GM18511 (cell line): ENCODE results near the gene LY6G5B.

Experiments used
- ATAC-seq: cut with Tn5 transposase; IDR thresholded peaks from one replicate; pipeline ENCODE4 v1.9.1; 2021; ENCODE audit warnings: mild to moderate bottlenecking, moderate library complexity; ENCODE audit not compliant: unreplicated experiment

The LY6G5B gene

DNA sequence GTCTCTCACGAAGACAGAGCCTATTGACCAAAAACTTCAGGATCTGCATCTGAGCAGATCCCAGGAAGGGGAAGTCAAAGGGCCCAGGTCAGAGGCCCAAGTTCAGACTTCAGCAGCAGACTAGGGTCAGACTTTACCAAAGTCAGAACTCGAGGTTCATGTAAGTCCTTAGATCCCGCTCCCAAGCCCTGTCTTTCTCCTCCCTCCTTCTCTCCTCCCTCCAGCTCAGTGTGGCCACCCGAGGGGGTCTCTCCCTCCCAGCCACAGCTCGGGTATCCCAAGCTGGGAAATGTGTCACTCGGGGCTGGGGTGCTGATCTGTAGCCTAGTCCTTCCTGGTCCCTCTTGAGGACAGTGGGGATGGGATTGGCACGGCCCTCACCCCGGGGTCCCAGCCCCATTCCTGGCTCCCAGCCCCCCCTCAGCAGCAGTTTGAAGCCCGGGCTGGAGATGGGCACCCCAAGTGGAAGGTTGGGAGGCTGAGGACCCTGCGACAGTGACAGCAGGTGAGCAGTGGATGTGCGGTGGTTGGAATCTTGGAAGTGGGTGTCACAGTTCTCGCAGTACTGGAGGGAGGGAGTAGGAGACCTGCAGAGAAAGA, 7.6 kb upstream of the LY6G5B start:
- ATAC-seq, result no peak

DNA sequence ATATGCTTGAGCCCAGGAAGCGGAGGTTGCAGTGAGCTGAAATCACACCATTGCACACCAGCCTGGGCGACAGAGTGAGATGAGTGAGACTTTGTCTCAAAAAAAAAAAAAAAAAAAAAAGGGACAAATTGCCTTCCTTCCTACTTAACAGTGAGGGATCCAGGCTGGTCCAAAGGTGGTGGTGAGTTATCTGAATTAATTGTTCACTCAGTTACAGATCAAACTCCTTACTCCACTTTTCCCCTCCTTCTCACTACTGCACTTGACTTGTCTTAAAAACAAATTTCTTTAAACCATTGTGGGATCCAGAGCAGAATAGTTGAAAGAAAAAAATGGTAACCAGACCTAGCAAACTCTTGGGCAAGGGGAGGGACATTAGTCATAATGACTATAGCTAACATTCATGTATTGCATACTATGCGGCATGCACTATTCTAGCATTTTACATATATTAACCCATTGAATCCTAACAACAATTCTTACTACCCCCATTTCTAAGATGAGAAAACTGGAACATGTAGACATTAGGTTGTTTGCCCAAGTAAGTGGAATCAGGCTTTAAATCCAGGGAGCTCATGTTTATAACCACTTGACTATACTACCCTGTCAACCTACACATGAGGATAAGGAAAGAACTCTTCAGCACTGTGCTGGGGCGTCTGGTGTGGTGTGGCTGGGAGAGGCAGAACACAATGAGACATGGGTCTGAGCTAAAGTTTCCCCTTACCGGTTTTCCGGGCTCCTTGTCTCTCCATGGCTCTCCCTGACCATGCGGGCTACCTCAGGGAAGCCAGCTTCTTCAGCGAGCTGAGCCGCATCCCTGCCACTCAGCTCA, 6.4 kb upstream of the LY6G5B start:
- no peak for ATAC-seq

GRCh38 chr6:31663961-31664789, 5.6 kb upstream of the LY6G5B start:
- ATAC-seq, result no peak

GRCh38 chr6:31664790-31665500, 4.8 kb upstream of the LY6G5B start, which contains the start of gene GPANK1:
Gene GPANK1 (minus strand): TSS chr6:31664997. CDS start chr6:31664478, 519 bp downstream.
- peak; percentile 35 for ATAC-seq

GRCh38 chr6:31665501-31666336, 4.1 kb upstream of the LY6G5B start, which contains the start of gene CSNK2B:
Gene CSNK2B (plus strand): TSS chr6:31666080. CDS start chr6:31666832, 752 bp downstream.
- ATAC-seq, result peak; percentile 82

GRCh38 chr6:31666337-31666965, 3.3 kb upstream of the LY6G5B start:
- ATAC-seq, result no peak

GRCh38 chr6:31676322-31676903, 6.6 kb downstream of the LY6G5B start:
- no peak for ATAC-seq

- ATAC-seq, result no peak
Observed at GRCh38 chr6:31676904-31677303, 7.1 kb downstream of the LY6G5B start.

DNA sequence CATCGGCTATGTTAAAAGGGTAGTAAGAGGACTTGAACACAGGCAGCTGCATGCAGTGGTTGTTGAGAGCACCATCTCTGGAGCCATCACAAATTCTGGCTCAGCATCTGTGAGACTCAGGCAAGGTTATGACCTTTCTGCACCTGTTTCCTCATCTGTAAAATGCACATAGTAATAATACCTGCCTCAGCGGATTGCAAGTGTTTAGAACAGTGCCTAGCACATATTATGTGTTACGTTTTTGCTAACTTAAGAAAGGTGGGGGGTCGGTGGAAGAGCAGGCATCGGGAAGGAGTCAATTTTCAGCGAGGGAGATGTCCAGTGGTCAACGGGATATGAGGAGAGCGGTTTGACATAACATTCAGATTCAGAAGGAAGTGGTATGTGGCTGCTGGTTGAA, 8.2 kb downstream of the LY6G5B start:
- no peak for ATAC-seq

GRCh38 chr6:31680226-31681134, 10.7 kb downstream of the LY6G5B start, which contains the start of gene LY6G5C:
Gene LY6G5C (minus strand): TSS chr6:31681067. CDS start chr6:31680373, 694 bp downstream.
- no peak for ATAC-seq

DNA sequence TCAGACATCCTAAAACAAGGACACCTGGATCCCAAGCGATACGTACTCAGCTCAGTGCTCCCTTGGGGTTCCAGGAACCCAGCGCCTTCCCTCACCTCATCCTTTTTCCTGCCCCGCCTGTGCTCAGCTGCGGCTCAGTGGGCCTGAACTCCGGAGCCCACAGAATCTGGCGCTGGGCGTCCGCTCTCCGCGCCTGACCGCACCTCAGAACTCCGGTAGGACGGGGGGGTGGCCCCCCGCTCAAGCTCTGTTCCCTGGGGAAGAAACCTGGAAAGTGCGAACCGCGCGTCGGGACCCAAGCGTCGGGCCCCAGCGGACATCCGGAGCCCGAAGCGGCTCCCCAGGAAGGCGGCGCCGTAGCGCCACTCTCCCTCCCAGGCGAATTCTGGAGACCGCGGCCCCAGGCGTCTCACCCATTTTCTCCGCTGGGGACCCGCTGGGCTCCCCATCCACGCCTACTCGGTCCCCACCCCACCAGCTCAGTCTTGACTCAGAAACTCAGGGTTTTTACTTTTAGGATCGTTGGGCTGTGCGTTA, 11.4 kb downstream of the LY6G5B start:
- no peak for ATAC-seq

- no peak for ATAC-seq
Observed at GRCh38 chr6:31683591-31683990, 13.8 kb downstream of the LY6G5B start.

DNA sequence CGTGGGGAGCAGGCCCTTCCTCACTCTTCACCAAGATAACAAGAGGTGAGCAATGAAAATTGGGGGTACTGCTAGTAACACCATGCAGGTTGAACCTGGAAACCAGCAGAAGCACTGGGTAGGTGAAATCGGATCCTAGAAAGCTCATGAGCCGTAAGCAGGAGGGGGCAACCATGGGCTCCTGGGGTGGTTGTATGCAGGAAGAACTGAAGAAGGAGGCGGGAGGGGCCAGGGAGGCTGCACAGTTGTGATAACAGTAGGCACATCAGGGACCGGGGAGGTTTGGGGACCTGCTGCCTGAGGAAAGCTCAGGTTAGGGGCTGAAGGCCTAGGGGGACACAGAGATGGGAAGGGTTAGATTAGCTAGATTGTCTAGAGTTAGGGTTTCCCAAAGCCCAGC, 16.7 kb downstream of the LY6G5B start:
- ATAC-seq, result no peak

GRCh38 chr6:31687321-31687720, 17.5 kb downstream of the LY6G5B start:
- ATAC-seq, result no peak

DNA sequence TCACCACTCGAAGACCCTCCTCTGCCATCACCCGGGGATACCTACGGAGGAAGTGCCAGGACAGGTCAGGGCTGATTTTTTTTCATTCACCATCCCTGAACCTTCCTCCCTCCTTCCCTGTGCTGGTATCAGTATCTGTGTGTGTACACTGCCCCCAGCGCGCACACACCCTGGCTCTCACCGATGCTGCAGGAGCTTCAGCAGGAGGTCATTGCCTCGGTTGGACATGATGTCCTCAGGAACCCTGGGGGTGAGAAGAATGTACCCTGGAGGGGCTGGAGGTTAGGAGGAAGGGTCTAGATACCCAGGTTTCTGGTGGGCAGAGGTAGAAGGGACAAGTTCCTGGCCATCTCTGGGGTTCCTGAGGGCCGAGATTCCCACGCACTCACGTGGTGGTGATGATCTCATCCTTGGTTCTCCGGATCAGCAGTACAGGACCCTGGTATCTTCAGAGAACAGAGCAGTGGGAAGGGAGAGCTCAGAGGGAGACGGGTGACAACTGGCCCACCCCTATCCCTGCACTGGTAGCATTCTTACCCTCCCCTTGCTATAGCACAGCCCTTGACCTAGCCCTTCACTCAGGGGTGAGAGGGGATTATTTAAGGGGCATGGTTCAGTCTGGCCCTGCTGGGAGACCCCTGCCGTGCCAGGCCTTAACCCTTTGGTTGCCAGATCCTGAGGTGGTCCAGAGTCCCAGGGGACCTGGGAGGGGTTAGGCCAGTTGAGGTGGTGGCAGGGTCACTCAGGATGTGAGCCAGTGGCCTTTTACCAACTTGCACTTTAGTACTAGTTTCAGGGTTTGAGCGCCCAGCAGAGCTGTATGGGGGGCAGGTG, 18.3 kb downstream of the LY6G5B start:
- no peak for ATAC-seq

GRCh38 chr6:31689249-31690110, 19.7 kb downstream of the LY6G5B start:
- no peak for ATAC-seq
